ENCODE data around the gene BAIAP2.

DNA sequence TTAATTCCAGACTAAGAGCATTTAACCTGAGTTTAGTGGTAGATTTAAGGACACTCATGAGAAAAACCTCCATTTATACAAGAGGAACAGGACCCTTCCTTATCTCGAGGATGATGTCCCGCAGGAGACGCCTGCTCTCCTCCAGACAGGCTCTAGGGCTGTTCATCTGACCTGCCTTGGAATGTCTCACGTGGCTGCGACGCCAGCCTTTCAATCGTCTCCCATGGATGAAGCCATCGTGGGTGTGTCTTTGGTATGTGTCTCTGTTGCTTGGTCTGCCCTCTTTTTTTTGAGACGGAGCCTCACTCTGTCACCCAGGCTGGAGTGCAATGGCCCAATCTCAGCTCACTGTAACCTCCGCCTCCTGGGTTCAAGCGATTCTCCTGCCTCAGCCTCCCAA, 26.8 kb upstream of the BAIAP2 start:
- TF ChIP-seq, protein P1, sequence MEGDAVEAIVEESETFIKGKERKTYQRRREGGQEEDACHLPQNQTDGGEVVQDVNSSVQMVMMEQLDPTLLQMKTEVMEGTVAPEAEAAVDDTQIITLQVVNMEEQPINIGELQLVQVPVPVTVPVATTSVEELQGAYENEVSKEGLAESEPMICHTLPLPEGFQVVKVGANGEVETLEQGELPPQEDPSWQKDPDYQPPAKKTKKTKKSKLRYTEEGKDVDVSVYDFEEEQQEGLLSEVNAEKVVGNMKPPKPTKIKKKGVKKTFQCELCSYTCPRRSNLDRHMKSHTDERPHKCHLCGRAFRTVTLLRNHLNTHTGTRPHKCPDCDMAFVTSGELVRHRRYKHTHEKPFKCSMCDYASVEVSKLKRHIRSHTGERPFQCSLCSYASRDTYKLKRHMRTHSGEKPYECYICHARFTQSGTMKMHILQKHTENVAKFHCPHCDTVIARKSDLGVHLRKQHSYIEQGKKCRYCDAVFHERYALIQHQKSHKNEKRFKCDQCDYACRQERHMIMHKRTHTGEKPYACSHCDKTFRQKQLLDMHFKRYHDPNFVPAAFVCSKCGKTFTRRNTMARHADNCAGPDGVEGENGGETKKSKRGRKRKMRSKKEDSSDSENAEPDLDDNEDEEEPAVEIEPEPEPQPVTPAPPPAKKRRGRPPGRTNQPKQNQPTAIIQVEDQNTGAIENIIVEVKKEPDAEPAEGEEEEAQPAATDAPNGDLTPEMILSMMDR (IDR thresholded peaks at IDR 0.05) = no peak
- TF ChIP-seq EP300 (IDR thresholded peaks at IDR 0.05) = no peak
